Fibroblast of lung (primary cell): ENCODE results near the gene ZNF532. TPM values are rescaled to one million over a fixed set of nuclear protein-coding genes. Genes with fewer than 3 reads are reported as not detected.

ENCODE experiments used
- DNase-seq, 2 donors: peaks; one replicate each; pipeline versions ENCODE4 v3.0.0 to v3.0.0-alpha.2; 2010; ENCODE audit warnings: low read depth in 2 of 2
- H2AFZ ChIP-seq: 2 replicates; pipeline ENCODE4 v1.5.1; 2012; ENCODE audit warnings: low read length, control low read depth, inconsistent platforms
- H3K27ac ChIP-seq: 2 replicates; pipeline ENCODE4 v1.5.1; 2011; ENCODE audit warnings: low read length, control low read depth; ENCODE audit not compliant: insufficient read depth
- H3K27me3 ChIP-seq: 2 replicates; pipeline ENCODE4 v1.5.1; 2011; ENCODE audit warnings: mild to moderate bottlenecking, low read length; ENCODE audit not compliant: control insufficient read depth, insufficient read depth
- H3K36me3 ChIP-seq: 2 replicates; pipeline ENCODE4 v1.5.1; 2011; ENCODE audit warnings: low read length; ENCODE audit not compliant: control insufficient read depth, insufficient read depth
- H3K4me1 ChIP-seq: 2 replicates; pipeline ENCODE4 v1.5.1; 2011; ENCODE audit warnings: low read length; ENCODE audit not compliant: control insufficient read depth, insufficient read depth; ENCODE audit errors: extremely low read depth
- H3K4me2 ChIP-seq: 2 replicates; pipeline ENCODE4 v1.5.1; 2011; ENCODE audit warnings: low read length, control low read depth; ENCODE audit not compliant: insufficient read depth; ENCODE audit errors: extremely low read depth
- H3K4me3 ChIP-seq, 4 experiments: fragments of 200-600 bp in 1 of 4; sonication (generic) in 1 of 4; replicated peaks in 1 of 4; 2 replicates each; pipeline ENCODE4 v1.5.1; 2011 to 2016; ENCODE audit warnings: low read length in 4 of 4, low read depth in 3 of 4, mild to moderate bottlenecking in 3 of 4, control low read depth in 2 of 4, inconsistent platforms in 1 of 4, mixed read lengths in 1 of 4; ENCODE audit not compliant: insufficient read depth in 1 of 4; ENCODE audit errors: control extremely low read depth in 1 of 4
- H3K79me2 ChIP-seq: 2 replicates; pipeline ENCODE4 v1.5.1; 2012; ENCODE audit warnings: mild to moderate bottlenecking, low read length, inconsistent platforms; ENCODE audit not compliant: control insufficient read depth, insufficient read depth
- H3K9ac ChIP-seq: 2 replicates; pipeline ENCODE4 v1.5.1; 2011; ENCODE audit warnings: mild to moderate bottlenecking, low read length, control low read depth; ENCODE audit not compliant: insufficient read depth
- H3K9me3 ChIP-seq: 2 replicates; pipeline ENCODE4 v1.5.1; 2012; ENCODE audit warnings: low read depth, low read length; ENCODE audit not compliant: control insufficient read depth, insufficient read depth
- H4K20me1 ChIP-seq: 2 replicates; pipeline ENCODE4 v1.5.1; 2011; ENCODE audit warnings: low read length; ENCODE audit not compliant: control insufficient read depth, insufficient read depth; ENCODE audit errors: extremely low read depth
- EZH2 ChIP-seq: IDR thresholded peaks from 2 replicates; pipeline ENCODE4 v1.5.1; 2012; ENCODE audit warnings: low read length, control low read depth, mild to moderate bottlenecking; ENCODE audit errors: missing control alignments
- polyA plus RNA-seq, 2 donors: library from polyadenylated mRNA; depleted of rRNA in 1 of 2; stranded (reverse) in 1 of 2; unstranded in 1 of 2; fragments of >200 nt; gene quantifications; 2 replicates each; pipeline ENCODE4 v1.2.1, GENCODE V29; 2011 to 2012; ENCODE audit warnings: missing spikeins in 1 of 2
- total RNA-seq: library from RNA; depleted of rRNA; stranded (reverse); fragments of >200 nt; gene quantifications from 2 replicates; pipeline ENCODE4 v1.2.1, GENCODE V29; 2014
- TF ChIP-seq, protein P1 (sequence below), 2 donors: IDR thresholded peaks in 1 of 2; conservative IDR thresholded peaks in 1 of 2; 1 replicate in 1 of 2; 2 replicates in 1 of 2; pipeline ENCODE4 v1.5.1; 2011 to 2012; ENCODE audit warnings: low read length in 2 of 2, control low read depth in 1 of 2, inconsistent platforms in 1 of 2, low read depth in 1 of 2, mild to moderate bottlenecking in 1 of 2

Gene ZNF532
- total and polyA plus RNA-seq, 2 donors (not counting 1 experiment from before 2014, with no cell fraction given) = 57.3 to 64.6 TPM

GRCh38 chr18:58865033-58865590 lies 435 bp downstream of the ZNF532 start:
- Histone ChIP-seq H3K4me1 (peaks cover 12% of the 10 kb centered on the region), H3K27ac (peak overlapping the region; percentile 83), H3K9me3 (no peaks in the 10 kb centered on the region), H3K9ac (no peak overlapping the region), H3K79me2 (peaks cover 45% of the 10 kb centered on the region), H3K36me3 (peaks cover 2% of the 10 kb centered on the region), H2AFZ (peak overlapping the region; percentile 43), H3K4me2 (peak overlapping the region; percentile 88), H3K27me3 (no peaks in the 10 kb centered on the region), H4K20me1 (no peaks in the 10 kb centered on the region), H3K4me3 (peak overlapping the region; percentile 10 to 53 (median 34))
- no peak for DNase-seq
- TF ChIP-seq, protein P1, sequence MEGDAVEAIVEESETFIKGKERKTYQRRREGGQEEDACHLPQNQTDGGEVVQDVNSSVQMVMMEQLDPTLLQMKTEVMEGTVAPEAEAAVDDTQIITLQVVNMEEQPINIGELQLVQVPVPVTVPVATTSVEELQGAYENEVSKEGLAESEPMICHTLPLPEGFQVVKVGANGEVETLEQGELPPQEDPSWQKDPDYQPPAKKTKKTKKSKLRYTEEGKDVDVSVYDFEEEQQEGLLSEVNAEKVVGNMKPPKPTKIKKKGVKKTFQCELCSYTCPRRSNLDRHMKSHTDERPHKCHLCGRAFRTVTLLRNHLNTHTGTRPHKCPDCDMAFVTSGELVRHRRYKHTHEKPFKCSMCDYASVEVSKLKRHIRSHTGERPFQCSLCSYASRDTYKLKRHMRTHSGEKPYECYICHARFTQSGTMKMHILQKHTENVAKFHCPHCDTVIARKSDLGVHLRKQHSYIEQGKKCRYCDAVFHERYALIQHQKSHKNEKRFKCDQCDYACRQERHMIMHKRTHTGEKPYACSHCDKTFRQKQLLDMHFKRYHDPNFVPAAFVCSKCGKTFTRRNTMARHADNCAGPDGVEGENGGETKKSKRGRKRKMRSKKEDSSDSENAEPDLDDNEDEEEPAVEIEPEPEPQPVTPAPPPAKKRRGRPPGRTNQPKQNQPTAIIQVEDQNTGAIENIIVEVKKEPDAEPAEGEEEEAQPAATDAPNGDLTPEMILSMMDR (conservative IDR thresholded peaks at IDR 0.05 in 1 of 2, IDR thresholded peaks at IDR 0.05 in 1 of 2; ENCODE audit: low read depth in 1 of 2, low read length in 2 of 2) = no peak
- no peak for TF ChIP-seq EZH2

GRCh38 chr18:58865701-58866065 lies 1.0 kb downstream of the ZNF532 start:
- DNase-seq = peak in 1 of 2 donors; percentile 53
- Histone ChIP-seq H3K36me3 (peaks cover 3% of the 10 kb centered on the region), H3K4me3 (peak overlapping the region in 2 of 4 experiments; percentile 48 to 53), H3K27ac (no peak overlapping the region), H3K9me3 (no peaks in the 10 kb centered on the region), H2AFZ (no peak overlapping the region), H4K20me1 (no peaks in the 10 kb centered on the region), H3K4me2 (peak overlapping the region; percentile 88), H3K79me2 (peaks cover 46% of the 10 kb centered on the region), H3K4me1 (peaks cover 12% of the 10 kb centered on the region), H3K27me3 (no peaks in the 10 kb centered on the region), H3K9ac (no peak overlapping the region)
- TF ChIP-seq, protein P1 (conservative IDR thresholded peaks at IDR 0.05 in 1 of 2, IDR thresholded peaks at IDR 0.05 in 1 of 2; ENCODE audit: low read depth in 1 of 2, low read length in 2 of 2) = no peak
- TF ChIP-seq EZH2 = no peak

- H4K20me1 ChIP-seq = no peaks in the 10 kb centered on the region
- peak overlapping the region; percentile 32 for H2AFZ ChIP-seq
- H3K4me2 ChIP-seq = peak overlapping the region; percentile 59
- H3K9me3 ChIP-seq = no peaks in the 10 kb centered on the region
- peak overlapping the region; percentile 35 for H3K27ac ChIP-seq
- H3K9ac ChIP-seq = no peak overlapping the region
- peak overlapping the region; percentile 1 to 53 (median 32) for H3K4me3 ChIP-seq
- peaks cover 3% of the 10 kb centered on the region for H3K36me3 ChIP-seq
- H3K4me1 ChIP-seq = peaks cover 13% of the 10 kb centered on the region
- no peak for TF ChIP-seq EZH2
- TF ChIP-seq, protein P1 (conservative IDR thresholded peaks at IDR 0.05 in 1 of 2, IDR thresholded peaks at IDR 0.05 in 1 of 2; ENCODE audit: low read depth in 1 of 2, low read length in 2 of 2) = no peak
- no peak for DNase-seq
- no peaks in the 10 kb centered on the region for H3K27me3 ChIP-seq
- H3K79me2 ChIP-seq = peaks cover 47% of the 10 kb centered on the region
Observed at GRCh38 chr18:58866066-58866772, 1.5 kb downstream of the ZNF532 start.
